ENCODE results near the gene TADA2B. TPM values are rescaled to one million over a fixed set of nuclear protein-coding genes. Genes with fewer than 3 reads are reported as not detected.

Gene TADA2B
- total RNA-seq, 1 donor from 2014 or later = 14.8 TPM

DNA sequence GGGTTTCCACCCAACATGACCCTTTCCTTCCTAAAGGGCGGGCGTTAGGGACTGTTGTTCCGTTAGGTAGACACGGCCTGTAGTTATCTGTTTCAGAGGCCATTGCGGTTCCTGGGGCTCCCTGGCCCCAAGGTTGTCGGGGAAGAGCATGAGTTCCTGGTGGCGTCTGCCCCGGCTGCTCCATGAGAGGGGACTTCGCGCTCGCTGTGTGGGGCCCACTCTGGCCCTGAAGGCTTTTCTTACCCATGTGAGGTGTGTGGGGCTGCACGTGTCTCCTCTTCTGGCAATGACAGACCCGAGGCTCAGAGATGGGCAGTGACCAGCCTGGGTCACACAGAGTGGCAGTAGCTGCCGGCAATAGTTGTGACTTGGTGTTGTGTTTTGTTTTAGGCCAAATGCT, 9.1 kb downstream of the TADA2B start:
- no peak for ATAC-seq
- DNase-seq (ENCODE audit: low spot score) = no peak
- intact Hi-C loops (cut with DNase I) = no loop called here

DNA sequence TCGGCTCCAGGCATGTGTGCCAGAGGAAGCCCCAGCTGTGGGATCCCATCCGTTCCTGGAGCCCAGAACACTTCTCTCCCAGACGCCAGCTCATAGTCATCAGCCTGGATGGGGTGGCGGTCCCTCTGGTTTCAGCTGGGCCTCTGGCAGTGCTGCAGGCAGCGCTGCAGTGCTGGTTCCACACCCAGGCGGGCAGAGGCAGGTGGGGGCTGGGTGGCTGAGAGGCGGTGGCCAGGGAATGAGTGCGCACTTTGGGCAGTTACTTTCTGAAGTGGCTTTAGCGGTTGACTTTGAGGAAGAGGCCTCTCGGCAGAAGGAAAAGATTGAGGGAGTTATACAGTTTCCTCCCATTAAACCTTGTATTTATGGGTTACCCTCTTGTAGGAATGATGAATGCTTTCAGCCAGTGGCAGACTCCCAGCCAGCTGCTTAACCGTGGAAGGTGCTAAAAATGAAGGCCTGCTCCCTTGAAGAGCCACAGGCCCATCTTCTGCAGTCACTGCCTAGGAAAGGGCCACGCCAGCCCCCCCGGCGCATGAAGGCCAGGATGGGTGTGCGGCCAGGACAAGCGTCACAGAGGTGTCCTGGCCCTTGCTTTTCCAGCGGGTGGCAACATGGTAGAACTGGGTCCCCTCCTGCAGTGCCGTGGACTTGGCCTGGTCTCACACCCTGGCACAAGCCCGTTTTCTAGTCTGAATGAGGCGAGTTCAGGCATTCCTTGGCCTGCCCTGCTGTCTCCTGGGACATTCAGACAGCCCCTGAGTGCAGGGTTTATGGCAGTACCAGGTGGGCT, 9.9 kb downstream of the TADA2B start:
- ATAC-seq (peak; percentile 44), DNase-seq (ENCODE audit: low spot score) (no peak)
- intact Hi-C loops (cut with DNase I) = no loop called here

DNA sequence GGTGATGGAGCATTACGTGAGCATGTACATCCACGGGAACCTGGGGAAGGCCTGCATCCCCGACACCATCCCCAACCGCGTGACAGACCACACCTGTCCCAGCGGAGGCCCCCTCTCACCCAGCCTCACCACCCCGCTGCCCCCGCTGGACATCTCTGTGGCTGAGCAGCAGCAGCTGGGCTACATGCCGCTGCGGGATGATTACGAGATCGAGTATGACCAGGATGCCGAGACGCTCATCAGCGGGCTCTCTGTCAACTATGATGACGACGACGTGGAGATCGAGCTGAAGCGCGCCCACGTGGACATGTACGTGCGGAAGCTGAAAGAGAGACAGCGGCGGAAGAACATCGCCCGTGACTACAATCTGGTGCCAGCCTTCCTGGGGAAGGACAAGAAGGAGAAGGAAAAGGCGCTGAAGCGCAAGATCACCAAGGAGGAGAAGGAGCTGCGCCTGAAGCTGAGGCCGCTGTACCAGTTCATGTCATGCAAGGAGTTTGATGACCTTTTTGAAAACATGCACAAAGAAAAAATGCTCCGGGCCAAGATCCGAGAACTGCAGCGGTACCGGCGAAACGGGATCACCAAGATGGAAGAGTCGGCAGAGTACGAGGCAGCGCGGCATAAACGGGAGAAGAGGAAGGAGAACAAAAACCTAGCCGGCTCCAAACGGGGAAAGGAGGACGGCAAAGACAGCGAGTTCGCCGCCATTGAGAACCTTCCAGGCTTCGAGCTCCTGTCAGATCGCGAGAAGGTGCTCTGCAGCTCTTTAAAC, 11.1 kb downstream of the TADA2B start:
- ATAC-seq = no peak
- DNase-seq (ENCODE audit: low spot score) = no peak
- intact Hi-C loops (cut with DNase I) = no loop called here

DNA sequence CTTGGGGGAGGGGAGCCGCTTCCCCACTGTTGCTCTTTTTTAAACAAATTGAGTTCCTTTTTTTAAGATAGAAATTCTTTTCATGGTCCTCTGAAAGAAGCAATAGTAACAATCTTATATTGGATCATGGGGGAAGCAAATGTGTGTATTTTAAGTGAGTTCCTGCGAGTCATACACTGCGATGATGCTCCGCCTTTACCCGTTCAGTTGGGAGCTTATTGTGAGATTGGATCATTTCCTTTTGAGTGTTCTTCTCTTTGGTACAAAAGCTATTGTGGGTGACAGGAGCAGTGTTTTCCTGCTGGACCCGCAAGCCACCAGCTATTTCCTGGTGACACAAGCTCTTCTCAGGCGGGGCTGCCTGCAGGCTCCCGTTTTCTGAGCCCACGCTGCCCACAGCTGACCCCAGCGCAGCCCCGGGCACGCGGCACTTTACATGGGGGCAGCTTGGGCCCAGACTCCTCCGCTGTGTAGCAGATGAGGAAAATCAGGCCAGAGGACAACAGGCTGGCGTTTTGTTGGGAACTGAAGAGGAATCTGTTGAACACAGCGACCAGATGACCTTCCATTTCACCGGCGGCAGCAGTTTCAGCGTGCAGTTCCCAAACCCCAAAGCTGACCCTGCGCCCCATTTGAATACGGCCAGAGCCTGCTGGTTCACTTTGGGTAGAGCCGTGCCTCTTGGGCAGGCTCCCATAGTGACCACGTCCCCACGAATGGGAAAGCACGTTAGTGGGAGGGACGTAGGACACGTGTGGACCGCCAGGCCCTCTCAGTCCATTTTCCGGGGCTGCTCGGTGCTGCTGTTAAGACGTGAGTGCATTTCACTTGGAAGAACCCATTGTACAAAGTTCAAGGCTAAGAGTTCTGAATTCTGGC, 12.2 kb downstream of the TADA2B start:
- ATAC-seq (no peak), DNase-seq (ENCODE audit: low spot score) (no peak)

DNA sequence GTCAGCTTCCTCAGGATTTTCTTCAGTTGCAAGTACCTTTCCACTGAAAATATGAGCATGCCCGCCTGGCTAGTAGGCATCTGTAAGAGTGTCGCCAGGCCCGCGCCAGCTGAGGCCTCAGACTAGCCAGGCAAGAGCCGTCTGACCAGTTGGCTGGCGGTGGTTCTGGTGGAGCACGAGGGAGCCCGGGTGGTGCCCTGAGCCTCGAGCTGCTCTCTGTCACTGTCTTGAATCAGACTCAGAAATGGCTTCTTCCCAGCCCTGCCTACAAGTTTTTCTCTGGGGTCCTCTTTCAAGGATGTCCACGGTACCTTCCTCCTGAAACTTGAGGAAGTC, 12.8 kb downstream of the TADA2B start:
- no peak for ATAC-seq
- intact Hi-C loops (cut with DNase I) = no loop called here
- DNase-seq (ENCODE audit: low spot score) = no peak

More for the DNA sequence above, 12.2 kb downstream of the TADA2B start:
- intact Hi-C loops (cut with DNase I) = no loop called here

DNA sequence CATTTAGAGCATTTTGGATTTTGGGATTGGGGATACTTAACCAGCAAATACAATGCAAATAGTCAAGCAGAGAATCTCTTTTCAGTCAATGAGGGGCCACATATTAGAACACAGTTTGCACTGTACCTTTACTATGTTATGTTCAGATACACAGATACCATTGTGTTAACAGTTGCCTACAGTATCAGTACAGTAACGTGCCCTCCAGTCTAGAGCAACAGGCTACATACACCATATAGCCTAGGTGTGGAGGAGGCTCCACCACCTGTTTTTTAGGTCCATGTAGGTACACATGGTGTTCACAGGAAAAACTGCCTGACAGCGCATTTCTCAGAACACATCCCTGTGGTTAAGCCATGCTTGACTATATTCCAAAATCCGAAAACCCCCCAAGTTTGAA, 15.6 kb downstream of the TADA2B start:
- no peak for DNase-seq (ENCODE audit: low spot score)
- intact Hi-C loops (cut with DNase I) = no loop called here
- ATAC-seq = no peak

DNA sequence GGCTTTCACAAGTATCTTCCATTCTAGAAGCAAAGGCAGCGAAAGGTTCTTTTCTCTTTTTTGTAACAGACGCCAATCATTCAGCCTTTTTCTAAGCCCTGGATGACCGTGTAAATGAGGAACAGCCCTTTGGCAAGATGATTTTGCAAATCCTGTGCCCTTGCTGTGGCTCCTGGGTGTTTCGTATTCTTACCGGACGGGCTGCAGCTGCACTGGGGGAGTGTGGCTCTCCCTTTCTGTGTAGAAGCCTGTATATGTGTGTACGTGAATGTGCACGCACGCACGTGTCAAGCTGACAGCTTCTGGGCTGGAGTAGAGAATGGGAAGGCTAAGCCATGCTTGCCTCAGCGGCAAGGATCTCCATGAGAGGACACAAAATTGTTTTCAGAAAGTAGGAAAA, 16.5 kb downstream of the TADA2B start:
- intact Hi-C loops (cut with DNase I) = loop anchor here (10.0 kb wide), 1 partner anchor 345 kb away; the partner anchor contains the start of gene BLOC1S4
- ATAC-seq (no peak), DNase-seq (ENCODE audit: low spot score) (no peak)

DNA sequence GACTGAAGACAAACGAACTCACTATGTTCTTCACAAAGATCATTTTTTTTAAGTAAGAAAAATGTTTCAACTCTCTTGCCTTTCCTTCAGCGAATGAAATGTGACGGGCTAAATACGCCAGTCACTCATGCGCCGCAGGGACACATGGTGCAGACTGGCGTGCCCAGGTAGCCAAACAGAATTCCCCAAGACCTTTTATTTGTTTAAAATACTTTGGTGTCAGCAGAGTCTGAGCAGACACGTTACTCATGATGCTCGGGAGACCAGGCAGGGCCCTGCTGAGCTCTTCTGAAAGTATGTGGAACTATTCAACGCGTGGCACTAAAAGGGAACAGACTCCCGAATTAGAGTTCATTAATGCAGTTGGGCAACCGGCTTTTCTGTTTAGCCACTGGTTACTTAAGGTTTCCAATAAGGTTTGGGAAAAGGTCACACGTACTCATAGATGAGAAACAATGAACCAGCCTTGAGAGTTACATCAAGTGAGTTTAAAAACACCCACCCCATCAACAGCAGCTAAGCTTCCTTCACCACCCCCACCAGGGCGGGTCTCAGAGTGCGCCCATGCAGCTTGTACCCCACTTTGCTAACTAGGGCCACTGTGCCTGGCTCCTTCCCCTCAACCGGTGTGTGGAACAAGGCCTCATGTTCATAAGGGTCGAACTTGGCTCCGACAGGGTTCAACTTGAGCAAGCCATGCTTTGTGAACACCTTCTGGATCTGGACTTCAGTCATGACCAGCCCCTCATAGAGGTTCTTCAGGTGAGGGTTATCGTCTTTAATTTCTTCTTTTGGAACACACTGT, 17.4 kb downstream of the TADA2B start:
- no peak for ATAC-seq
- intact Hi-C loops (cut with DNase I) = loop anchor here (10.0 kb wide), 1 partner anchor 346 kb away; the partner anchor contains the start of gene BLOC1S4
- DNase-seq (ENCODE audit: low spot score) = no peak

DNA sequence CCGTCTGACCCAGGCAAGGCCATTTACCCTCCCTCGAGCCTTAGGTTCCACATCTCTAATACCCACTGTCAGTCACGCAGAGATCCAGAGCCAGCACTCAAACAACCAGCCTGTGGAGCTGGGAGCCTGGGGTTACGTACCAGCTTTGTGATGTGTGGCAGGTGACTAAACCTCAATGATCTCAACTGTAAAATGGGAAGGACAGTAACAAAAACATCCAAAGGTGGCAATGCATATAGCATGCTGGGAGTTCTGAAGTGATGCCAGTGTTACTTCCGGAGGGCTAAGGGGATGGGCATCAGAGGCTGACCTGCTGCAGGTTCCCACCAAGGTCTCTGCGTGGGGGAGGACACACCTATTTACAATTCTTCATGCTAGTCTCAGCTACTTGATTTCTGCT, 18.6 kb downstream of the TADA2B start:
- ATAC-seq (no peak), DNase-seq (ENCODE audit: low spot score) (peak; percentile 6)
- intact Hi-C loops (cut with DNase I) = loop anchor here (10.0 kb wide), 1 partner anchor 347 kb away; the partner anchor contains the start of gene BLOC1S4

DNA sequence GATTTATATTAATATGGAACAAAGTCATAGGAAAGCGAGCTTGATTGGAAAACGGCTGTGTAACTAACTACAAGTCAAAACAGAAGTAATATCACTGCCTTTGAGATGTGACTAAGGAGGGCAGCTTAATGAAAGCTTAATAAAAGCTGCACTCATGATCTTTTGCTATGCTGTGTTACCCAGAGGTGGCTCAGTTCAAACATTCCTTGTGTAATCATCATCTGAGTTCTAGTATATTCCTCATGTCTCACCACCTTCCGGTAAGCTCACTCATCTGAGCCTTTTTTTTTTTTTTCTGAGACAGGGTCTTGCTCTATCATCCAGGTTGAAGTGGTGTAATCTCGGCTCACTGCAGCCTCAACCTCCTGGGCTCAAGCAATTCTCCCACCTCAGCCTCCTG, 19.6 kb downstream of the TADA2B start:
- ATAC-seq = no peak
- intact Hi-C loops (cut with DNase I) = loop anchor here (10.0 kb wide), 1 partner anchor 348 kb away; the partner anchor contains the start of gene BLOC1S4
- DNase-seq (ENCODE audit: low spot score) = no peak

DNA sequence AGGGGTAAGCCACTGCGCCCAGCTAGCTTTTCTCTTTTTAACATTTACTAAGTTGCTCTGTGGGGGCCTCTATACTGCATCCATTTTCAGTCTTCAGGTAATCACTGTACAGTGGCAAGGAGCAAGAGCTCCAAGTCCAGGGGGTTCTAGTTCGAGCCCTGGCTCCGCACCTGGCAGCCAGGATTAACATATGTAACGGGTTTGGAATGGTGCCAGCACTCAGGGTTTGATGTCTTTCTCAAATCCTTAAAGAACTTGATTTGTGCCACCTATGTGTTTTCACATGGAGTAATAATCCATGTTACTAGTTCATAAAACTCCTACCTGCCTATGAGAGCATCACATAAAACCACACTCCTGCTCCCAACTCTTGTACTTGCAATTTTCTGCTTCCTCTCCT, 20.2 kb downstream of the TADA2B start:
- no peak for ATAC-seq
- peak; percentile 46 for DNase-seq (ENCODE audit: low spot score)
- intact Hi-C loops (cut with DNase I) = loop anchor here (10.0 kb wide), 1 partner anchor 349 kb away; the partner anchor contains the start of gene BLOC1S4

DNA sequence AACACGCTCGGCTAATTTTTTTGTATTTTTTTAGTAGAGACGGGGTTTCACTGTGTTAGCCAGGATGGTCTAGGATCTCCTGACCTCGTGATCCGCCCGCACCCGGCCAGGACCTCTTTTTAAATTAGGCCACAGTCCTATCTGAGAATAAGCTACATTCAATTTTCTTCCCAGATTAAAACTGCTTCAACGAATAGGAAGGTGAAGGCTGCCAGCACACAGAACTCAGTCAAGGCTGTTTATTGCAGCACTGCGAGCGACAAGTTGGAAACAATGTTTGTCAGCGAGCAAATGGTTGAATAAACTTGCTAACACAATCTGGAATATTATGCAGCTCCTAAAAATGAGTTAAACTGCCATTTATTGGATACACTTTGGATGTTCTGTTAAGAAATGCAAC, 22.8 kb downstream of the TADA2B start:
- DNase-seq (ENCODE audit: low spot score) (peak; percentile 12), ATAC-seq (no peak)
- intact Hi-C loops (cut with DNase I) = loop anchor here (10.0 kb wide), 1 partner anchor 351 kb away; the partner anchor contains the start of gene BLOC1S4

DNA sequence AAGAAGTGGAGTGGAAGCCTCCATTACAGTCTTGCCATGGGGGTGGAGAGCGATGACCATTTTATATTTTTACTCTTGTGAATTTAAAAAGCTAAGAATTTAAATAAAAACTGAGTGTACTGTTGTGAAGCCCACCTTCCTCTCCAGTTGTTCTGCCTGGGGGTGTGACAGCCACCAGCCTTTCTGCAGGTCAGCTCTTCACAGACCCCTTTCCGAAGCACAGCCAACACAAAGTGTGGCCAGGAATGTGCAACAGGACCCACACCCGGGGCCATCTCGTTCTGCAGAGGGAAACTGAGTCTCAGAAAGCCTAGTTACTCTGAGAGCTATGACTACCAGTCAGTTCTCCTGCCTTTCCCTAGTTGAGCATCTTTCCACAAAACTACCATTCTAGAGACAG, 23.3 kb downstream of the TADA2B start:
- ATAC-seq (no peak), DNase-seq (ENCODE audit: low spot score) (peak; percentile 41)
- intact Hi-C loops (cut with DNase I) = loop anchor here (10.0 kb wide), 1 partner anchor 352 kb away; the partner anchor contains the start of gene BLOC1S4

DNA sequence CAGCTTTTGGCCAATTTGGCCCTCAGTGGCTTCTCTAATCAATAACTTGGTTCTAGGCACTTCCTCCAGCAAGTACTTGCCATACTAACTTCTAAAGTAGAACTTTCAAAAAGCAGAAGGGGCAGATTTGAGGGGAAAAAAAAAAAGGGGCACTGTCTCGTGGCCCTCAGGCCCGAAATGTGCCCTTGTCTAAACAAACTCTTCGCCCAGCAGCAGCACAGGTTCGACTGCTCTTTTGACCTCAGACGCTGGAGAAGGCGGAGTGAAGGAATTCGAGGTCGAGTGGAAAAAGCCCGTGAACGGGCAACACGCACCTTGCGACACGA, 23.9 kb downstream of the TADA2B start:
- DNase-seq (ENCODE audit: low spot score) (no peak), ATAC-seq (no peak)
- intact Hi-C loops (cut with DNase I) = loop anchor here (10.0 kb wide), 1 partner anchor 352 kb away; the partner anchor contains the start of gene BLOC1S4

DNA sequence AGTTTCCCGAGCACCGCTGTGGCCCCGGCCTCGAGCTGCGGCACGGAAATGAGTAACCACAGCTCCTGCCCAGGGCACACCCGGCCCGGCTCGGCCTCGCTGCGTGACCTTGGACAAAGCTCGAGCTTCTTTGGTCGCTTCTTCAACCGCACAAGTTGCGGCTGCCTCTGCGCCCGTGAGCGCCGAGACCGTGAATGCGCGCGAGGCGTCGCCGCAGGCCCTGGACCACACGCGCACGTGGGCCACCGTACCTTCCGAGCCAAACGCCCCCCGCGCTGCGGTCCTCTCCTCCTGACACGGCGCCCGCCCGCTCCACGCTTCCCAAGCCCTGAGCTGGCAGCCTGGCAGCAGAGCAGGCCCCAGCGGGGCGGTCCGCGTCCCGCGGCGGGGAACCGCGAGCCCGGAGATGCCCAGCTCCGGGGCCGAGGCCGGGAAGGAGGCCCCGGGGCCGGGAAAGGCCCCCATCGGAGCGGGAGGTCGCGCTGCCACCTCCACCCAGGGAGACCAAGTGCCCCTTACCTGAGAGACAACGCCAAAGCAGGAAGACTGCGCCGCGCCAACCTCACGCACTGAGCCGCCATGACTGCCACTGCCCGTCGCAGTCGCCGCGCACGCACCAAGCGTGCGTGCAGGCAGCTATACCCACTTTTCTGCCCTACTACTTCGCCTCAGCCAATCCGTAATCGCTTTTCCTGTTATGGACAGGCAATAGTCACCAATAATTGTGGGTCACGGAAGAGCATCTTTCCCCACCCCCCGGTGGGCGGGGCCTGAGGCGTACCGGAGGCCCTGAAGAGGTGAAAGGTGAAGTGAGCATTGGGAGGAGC, 24.5 kb downstream of the TADA2B start, which contains the start of gene GRPEL1:
TSS of gene GRPEL1 (minus strand) at position 613 of the 827 bp plus-strand sequence. CDS start at position 581, 32 bp downstream.
- intact Hi-C loops (cut with DNase I) = loop anchor here (10.0 kb wide), 1 partner anchor 353 kb away; the partner anchor contains the start of gene BLOC1S4

DNA sequence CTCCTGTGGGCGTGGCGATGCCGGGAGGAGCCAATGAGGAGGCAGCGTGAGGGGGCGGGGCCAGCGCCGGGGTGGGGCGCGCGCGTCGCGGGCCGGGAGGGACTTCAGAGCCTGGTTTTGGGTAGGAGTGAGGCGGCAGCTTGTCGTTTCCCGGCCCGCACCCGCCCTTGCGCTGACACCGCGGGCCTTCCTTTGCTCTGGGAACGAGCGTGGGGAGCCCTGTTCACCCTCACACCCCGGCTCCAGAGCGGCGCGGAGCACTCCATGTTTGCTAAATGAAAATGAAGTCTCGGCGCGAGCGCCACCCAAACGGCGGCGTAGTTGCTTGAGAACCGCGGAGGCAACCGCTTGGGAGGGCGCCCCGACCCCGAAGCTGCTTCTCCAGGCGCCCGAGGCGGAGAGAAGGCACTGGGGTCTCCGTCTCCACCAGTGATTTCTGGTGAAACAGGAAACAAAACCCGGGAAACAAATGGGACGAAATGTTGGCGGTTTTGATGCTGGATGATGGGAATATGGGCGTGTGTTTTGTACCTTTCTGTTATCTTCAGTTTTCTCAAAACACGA, 25.2 kb downstream of the TADA2B start:
- intact Hi-C loops (cut with DNase I) = loop anchor here (10.0 kb wide), 1 partner anchor 354 kb away; the partner anchor contains the start of gene BLOC1S4
- no peak for ATAC-seq
- no peak for DNase-seq (ENCODE audit: low spot score)

More for the DNA sequence above, 24.5 kb downstream of the TADA2B start, which contains the start of gene GRPEL1:
- ATAC-seq = peak; percentile 99
- DNase-seq (ENCODE audit: low spot score) = peak; percentile 100

DNA sequence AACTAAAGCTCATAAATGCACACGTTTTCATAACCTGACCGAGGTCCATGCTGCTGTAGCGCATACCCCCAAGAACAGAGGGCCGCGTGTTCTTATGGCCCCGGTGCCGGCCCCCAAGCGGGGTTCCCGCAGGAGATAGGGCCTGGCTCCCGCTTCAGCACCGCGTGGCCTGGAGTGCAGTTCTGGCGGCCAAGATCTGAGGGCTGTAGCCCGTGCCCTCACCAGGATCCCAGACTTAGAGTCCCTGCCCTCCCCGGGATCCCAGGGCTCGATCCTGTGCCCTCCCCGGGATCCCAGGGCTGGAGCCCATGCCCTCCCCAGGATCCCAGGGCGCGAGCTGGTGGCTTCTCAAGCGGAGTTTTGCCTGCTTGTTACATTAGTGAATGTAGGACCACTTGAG, 25.7 kb downstream of the TADA2B start:
- ATAC-seq (no peak), DNase-seq (ENCODE audit: low spot score) (peak; percentile 59)
- intact Hi-C loops (cut with DNase I) = loop anchor here (10.0 kb wide), 1 partner anchor 354 kb away; the partner anchor contains the start of gene BLOC1S4

All from sciatic nerve (tissue), 2 donors.